HEK293 (cell line): ENCODE results near the gene CH25H.

Source experiments
- BCL11A ChIP-seq: fragments of 450-650 bp; formaldehyde crosslinking; IDR thresholded peaks from 2 replicates; pipeline ENCODE4 v1.5.1; 2016; ENCODE audit warnings: low read depth, missing biosample characterization, missing genetic modification characterization
- CTCF ChIP-seq: fragments of 450-650 bp; formaldehyde crosslinking; IDR thresholded peaks from 2 replicates; pipeline ENCODE4 v1.5.1; 2016; ENCODE audit warnings: missing biosample characterization, missing genetic modification characterization
- REPIN1 ChIP-seq: fragments of 450-650 bp; formaldehyde crosslinking; IDR thresholded peaks from 2 replicates; pipeline ENCODE4 v1.5.1; 2017; ENCODE audit warnings: missing biosample characterization, missing genetic modification characterization, low read depth
- YY1 ChIP-seq: fragments of 450-650 bp; formaldehyde crosslinking; IDR thresholded peaks from 2 replicates; pipeline ENCODE4 v1.5.1; 2018; ENCODE audit warnings: missing biosample characterization, missing genetic modification characterization

DNA sequence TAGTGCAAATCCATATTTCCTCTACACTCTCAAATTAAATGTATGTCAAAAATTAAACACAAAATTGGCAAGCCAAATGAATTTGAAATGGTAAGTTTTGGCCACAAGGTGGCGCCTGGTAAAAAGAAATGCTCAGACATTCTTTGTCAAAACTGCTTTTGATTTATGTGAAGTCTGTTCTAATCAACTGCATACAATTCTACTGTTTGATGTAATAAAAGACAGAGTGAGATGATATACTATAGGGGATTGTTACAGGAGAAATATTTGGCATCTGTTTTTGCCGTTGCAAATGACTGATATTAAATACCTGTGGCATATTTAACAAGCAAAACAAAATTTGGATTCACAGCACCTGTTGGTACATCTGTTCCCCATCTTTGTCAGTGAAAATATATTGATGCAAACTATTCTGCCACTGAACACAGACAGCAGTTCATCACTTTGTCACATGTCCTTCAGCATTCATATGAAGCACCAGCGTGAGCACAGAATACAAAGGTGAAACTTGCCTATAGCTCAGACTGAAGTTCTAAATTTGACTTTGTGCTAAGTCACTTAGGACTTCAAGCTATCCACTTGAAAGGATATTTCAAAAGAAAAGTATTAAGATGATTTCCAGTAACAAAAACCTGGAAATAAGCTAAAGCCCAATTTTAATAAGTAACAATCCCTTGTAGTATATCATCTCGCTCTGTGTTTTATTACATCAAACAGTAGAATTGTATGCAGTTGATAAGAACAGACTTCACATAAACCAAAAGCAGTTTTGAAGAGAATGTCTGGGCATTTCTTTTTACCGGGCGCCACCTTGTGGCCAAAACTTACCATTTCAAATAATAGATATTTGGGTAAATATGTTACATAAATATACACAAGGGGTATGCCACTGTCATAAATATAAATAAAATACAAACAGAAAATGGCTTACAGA lies 10.2 kb upstream of the CH25H start:
- TF ChIP-seq YY1 (tag by site-specific recombination) (no peak), REPIN1 (tag by site-specific recombination) (no peak), BCL11A (tag by site-specific recombination) (no peak), CTCF (peak; percentile 44; the same call in 1 of the 2 replicates)
